GM12873 (cell line): ENCODE data around the gene C2orf74.
A peak's percentile ranks its signal among the peaks of the same experiment; 100 is the strongest.

Source experiments
- TF ChIP-seq, protein P1 (sequence below): IDR thresholded peaks from 2 replicates; pipeline ENCODE4 v1.5.1; 2012; ENCODE audit warnings: low read depth, mild to moderate bottlenecking, moderate library complexity, low read length, control low read depth; ENCODE audit not compliant: insufficient read depth; ENCODE audit errors: missing control alignments

Gene C2orf74

DNA sequence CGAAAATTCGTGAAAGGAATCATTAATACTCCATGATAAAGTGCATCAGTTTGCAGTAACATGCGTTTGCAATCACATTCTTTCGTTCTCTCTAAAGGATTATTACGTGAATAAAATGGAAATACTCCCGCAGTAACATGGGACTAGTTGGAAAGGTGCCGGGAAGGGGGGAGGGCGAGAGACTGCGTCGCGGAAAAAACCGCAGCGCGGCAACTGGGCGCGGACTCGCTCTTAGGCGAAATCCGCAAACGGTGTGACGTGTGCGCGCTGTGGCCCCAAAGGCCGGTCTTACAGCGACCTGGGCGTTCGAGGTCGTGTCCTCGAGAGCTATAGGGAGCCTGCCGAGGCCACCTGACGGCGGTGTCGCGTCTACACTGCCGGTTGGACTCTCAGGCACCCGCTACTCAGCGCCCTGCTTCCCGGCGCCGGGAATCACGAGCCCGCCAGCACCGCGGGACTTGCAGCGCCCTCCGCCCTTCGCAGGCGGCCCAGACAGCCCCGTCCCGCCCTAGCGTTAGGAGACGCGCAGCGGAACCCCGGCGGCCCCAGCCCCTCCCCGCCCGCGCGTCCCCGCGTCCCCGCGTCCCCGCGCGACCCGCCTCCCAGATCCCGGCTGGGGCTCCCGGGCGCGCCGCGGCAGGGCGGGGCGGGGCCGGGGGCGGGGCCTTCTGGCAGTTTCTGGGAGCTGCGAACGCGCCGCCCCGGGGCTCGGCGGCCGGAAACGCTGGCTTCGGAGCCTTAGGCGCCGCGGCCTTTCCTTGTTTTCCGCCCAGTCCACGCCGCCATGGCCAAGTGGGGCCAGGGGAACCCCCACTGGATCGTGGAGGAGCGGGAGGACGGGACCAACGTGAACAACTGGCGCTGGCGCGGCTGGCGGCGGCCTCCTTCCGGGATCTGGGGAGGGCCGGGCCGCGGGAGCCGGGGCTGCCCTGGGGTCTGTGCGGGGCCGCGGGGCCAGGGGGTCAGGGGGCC is 15.1 kb downstream of the C2orf74 start:
- TF ChIP-seq, protein P1, sequence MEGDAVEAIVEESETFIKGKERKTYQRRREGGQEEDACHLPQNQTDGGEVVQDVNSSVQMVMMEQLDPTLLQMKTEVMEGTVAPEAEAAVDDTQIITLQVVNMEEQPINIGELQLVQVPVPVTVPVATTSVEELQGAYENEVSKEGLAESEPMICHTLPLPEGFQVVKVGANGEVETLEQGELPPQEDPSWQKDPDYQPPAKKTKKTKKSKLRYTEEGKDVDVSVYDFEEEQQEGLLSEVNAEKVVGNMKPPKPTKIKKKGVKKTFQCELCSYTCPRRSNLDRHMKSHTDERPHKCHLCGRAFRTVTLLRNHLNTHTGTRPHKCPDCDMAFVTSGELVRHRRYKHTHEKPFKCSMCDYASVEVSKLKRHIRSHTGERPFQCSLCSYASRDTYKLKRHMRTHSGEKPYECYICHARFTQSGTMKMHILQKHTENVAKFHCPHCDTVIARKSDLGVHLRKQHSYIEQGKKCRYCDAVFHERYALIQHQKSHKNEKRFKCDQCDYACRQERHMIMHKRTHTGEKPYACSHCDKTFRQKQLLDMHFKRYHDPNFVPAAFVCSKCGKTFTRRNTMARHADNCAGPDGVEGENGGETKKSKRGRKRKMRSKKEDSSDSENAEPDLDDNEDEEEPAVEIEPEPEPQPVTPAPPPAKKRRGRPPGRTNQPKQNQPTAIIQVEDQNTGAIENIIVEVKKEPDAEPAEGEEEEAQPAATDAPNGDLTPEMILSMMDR: peak; percentile 16

GRCh38 chr2:61177727-61178549 is 15.9 kb downstream of the C2orf74 start:
- TF ChIP-seq, protein P1: no peak

DNA sequence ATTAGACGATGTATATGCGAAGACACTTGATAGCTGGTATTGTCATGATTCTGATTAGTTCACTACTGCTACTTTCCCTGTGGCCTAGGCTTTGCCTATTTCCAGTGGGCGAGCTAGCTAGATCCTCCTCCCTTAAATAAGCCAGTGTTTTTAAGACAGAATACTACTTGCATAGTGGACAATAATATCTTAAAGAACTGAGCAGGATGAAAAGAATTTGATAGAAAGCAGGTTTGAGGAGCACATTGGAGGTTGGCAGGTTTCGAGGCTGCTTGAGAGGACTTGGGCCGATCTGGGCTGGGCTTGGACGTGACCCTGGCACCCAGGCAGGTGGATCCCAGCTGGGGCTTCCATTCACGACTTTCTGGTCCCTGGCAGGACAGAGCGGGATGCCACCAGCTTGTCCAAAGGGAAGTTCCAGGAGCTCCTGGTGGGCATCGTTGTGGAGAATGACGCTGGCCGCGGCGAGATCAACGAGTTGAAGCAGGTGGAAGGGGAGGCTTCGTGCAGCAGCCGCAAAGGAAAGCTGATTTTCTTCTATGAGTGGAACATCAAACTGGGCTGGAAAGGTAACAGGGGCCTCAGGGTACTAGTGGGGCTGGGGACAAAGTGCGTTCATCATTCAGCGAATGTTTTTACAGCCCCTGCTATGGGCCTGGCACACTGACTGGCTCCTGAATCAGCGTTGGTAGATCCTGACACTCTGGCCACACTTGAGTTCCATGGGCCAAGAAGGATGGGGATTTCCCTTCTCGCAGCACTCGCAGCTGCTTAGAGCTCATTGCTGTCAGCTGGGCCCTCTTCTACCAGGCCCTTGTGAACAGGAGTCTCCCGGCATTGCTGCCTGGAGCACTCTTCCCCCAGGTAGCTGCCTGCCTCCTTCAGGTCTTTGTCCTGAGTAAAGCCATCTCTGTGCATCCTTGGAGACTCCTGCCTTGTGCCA is 16.9 kb downstream of the C2orf74 start:
- TF ChIP-seq, protein P1: no peak

DNA sequence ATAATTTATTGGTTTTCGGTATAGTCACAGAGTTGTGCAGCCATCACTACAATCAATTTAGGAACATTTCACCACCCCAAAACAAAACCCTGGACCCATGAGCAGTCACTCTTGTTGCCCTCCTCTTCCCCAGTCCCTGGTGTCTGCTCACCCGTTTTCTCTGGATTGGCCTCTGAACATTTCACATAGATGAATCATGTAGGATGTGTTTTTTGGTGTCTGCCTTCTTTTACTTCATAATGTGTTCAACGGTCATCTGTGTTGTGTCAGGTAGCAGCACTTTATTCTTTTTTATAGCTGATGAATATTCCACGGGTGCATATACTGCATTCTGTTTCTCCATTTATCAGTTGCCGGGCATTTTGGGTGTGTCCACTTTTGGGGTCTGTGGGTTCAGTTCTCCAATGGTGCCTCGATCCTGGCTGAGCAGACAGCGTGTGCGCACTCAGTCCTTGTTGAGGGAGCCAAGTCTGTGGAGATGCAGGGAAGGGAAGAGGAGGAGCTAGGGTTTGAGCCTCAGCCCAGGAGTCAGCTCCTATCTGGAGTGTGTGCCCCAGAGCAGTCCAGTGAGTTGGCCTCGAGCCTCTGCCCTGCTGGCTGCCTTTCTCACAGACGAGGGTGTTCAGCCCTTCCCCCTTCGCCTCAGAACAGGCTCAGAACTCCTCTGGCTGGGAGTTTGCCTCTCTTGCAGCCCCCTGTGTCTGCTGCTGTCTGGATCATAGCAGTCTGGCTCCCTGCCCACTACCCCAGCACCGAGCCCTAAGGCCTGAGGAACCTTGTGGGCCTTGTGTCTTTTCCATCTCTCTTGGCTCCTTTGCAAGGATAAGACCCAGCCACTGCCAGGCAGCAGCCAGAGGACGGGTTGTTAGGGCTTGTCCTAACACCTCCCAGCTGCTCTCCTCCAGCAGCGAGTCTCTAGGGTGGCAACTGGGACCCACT is 18.0 kb downstream of the C2orf74 start:
- TF ChIP-seq, protein P1: no peak

DNA sequence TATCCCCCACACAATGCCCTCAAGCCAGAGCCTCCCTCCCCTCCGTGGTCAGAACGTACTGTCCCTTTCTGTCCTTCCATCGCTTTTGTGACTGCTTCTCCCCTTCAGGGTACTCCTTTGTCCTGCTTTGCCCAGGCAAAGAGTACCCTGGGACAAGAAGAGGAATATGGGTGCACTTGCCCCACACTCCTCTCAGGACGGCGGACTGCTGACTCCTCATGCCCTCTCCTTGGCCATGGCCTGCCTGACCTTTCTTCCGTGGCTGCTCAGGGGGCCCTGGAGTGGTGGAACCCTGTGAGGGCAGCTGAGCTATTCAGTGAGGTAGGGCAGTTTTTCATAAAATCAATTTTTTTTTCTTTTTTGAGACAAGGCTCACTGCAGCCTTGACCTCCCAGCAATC is 18.7 kb downstream of the C2orf74 start:
- TF ChIP-seq, protein P1: no peak

DNA sequence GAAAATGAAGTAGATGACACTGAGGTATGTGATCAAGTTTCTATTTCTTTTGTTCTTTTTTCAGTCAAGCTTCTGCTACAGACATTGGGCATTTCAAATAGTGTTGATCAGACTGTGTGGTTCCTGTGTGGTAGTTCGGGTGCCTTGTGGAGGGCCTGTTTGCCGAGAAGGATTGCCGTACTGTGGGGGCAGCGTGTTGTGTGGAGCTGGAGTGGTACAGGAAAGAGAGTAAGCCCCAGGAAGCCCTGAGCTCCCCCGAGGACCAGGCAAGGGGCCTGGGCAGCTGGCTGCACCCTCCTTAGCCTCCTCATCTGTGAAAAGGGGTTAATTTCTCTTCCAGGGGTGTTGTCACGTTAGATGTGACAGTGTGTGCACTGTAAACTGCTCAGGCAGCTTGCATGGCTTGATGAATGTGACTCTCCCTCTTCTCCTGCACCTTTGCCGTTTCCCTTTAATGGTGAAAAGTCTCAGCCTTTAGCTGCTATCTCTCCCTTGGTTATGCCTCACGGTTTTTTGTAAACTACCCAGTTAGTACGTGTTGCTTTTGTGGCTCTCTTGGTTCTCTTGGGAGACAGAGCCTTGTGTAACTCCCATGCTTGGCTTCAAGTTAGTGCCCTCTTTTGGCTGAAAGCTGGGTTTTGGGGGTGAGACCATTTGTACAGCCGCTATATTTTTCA is 19.5 kb downstream of the C2orf74 start:
- TF ChIP-seq, protein P1: no peak
